ENCODE results near the gene DUSP8.
"Not testable (repeated sequence)": the region's sequence is repeated elsewhere in the genome, so short reads cannot be mapped to it uniquely, and the experiment has no call there.

DUSP8 gene

DNA sequence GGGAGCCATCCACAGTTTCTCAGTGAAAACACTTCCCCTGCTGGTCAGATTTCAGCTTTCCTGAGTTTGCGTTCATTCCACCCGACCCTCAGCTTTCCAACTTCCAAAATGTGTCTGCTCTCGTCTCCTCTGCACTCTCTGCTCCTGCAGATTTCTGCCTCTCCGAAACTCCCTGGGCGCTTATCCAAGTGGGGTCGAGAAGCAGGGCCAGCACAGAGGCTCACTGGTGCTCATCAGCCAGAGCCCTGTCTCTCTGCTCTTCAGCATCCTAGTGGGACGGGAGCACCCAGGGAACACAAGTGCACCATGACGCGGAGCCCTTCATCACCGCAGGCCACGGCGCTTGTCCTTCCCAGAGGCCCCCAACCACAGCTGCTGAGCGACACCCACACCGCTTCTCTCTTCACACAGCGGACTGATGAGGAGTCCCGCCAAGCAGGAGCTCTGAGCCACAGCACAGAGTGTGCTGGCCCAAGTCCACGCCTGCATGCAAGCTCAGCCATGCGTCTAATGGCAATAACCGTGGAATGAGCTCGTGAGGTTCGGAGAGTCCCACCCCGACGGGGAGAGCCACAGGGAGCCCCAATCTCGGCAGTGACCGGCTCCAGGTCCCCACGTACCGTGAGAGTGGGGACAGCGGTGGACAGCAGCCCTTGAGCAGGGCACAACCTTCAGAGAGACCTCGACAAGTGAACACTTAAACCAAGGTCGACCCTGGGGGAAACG is 57.6 kb downstream of the DUSP8 start:
- no peak for DNase-seq

DNA sequence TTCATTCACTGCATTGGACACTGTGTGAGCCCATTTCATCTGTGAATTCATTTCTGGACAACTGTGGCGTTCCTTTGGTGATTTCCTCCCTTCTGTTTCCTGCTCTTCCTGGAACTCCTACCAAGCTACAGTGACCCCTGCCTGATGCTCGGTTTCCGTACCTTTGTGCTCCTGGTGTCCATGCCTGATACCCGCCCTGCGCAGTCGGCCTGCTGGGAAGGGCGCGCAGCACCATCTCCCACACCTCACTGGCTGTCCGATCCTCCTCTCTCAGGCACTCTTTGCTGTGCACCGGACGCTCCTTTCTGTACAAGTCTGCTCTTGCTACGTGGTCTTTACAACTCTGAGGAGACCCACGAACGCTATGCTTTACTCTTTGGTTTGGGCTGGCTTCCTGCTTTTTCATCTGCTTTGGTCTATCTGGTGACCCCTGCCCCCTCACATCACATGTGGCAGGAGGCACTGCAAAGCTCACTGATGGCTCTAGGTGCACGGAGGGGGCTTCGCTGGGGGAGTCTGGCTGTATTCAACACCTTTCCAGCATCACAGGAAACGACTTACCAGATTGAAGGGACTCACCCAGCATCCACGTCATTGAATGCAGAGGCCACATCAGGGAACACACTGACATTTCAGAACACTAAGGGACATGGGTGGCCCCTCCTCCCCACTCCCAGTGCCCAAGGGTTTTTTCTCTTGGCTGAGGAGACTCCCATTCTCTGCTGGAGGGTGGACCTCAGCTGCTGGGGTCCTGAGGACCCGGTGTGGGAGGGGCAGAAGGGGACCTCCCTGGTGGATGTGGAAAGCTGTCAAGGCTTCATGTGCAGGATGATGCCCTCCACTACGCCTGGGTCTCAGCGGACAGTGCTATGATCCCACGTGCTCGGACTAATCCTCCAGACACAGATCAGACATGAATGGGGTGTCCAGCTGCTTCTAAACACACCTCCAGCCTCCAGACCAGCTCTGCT is 58.5 kb downstream of the DUSP8 start:
- DNase-seq, result no peak

DNA sequence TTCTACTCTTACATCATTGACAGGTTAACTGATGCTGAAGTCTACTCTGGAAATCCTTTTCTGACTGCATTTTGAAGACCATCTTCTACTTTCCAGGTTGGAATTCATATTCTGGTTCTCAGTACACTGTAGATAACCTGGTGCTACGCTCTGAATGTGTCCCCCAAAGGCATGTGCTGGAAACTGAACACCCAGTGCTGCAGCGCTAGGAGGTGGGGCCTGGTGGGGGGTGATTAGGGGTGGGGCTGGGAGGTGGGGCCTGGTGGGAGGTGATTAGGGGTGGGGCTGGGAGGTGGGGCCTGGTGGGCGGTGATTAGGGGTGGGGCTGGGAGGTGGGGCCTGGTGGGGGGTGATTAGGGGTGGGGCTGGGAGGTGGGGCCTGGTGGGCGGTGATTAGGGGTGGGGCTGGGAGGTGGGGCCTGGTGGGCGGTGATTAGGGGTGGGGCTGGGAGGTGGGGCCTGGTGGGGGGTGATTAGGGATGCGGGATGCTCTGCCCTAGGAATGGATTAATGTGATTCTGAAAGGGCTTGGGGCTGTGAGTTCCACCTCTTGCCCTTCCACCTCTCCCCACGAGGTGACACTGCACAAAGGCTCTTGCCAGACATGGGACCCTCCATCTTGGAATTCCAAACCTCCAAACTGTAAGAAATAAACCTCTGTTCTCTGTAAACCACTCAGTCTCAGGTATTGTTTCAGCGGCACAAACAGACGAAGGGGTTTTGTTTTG is 59.4 kb downstream of the DUSP8 start:
- DNase-seq, result not testable (repeated sequence)

DNA sequence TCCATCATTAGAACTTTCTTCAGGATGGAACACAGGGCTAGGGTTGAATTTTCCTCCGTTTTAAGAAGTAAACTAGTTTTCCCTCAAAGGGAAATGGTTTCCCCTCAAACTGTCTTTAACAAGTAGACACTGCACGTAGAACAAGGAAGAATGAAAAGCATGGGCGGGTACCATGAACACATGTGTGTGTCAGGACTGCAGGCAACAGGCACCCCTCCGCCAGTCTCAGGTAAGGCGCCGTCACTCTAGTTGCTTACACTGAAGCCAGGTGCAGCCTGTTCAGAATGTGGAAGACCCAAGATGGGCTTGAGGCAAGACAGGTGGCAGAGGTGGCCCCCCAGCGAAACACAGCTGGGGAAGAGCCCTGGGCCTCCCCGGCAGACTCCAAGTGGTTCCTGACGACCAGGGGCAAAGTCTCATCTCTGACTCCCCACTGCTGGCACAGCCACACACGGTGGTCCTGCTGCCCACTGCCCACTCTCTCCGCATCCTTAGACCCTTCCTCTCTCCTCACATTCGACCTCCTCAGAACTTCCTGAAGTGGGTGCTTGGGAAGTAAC is 60.1 kb downstream of the DUSP8 start:
- DNase-seq, result no peak

DNA sequence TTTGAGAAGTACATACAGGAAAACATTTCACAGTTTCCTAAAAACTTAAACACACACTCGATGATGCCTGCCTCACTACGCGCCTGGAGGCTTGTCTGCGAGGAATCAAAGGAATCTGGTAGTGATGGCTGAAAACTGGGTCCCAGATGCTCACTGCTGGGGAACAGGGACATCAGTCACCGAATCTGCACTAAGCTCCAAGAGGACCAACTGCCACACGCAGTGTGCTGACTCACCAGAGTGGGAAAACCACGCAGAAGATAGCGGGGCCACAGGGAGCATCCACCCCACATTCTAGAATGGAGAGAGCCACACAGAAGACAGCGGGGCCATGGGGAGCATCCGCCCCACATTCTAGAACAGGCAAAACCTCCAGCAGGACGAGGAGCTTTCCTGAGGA is 61.1 kb downstream of the DUSP8 start:
- no peak for DNase-seq

DNA sequence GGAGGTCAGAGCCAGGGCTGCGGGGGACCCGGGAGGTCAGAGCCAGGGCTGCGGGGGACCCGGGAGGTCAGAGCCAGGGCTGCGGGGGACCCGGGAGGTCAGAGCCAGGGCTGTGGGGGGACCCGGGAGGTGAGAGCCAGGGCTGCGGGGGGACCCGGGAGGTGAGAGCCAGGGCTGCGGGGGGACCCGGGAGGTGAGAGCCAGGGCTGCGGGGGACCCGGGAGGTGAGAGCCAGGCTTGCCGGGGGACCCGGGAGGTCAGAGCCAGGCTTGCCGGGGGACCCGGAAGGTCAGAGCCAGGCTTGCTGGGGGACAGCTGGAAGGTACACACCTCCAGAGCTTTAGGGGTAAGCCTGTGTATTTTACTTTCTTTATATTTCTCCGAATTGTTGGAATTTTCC is 61.7 kb downstream of the DUSP8 start:
- not testable (repeated sequence) for DNase-seq

DNA sequence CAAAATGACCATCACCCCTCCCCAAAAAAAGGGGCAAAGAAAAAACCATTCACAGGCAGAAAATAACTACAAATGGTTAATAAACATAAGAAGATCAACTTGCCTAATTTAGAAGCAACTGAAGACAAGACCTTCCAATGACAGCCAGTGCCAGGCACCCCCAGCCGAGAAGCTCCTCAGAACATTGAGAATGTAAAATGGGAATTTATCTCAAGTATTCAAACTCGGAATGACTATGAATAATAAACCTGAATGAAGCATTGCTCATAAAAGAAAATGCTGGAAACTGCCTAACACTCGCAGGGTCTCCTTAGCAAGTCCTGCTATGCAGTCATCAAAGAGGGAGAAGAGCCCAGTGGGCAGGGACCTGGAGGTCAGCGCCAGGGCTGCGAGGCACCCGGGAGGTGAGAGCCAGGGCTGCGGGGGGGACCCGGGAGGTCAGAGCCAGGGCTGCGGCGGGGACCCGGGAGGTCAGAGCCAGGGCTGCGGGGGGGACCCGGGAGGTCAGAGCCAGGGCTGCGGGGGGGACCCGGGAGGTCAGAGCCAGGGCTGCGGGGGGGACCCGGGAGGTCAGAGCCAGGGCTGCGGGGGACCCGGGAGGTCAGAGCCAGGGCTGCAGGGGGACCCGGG is 62.3 kb downstream of the DUSP8 start:
- no peak for DNase-seq

DNA sequence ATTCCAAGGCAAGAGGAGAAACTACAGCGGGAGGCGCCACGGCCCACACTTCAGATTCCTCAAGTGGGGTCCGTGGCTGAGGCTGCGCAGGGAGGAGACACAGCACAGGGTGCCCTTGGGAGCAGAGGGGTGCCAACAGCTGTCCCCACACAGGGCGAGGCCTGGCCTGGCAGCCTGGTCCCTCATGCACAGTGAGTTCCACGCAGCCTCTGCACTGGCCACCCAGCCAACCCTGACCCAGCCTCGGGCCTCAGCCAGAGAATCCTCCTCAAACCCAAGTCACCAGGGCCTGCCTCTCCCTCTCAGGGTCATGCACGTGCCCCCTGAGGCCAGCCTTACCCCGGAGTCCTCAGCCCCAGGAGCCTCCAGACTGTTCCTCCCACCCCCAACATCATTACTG is 63.1 kb downstream of the DUSP8 start:
- no peak for DNase-seq

DNA sequence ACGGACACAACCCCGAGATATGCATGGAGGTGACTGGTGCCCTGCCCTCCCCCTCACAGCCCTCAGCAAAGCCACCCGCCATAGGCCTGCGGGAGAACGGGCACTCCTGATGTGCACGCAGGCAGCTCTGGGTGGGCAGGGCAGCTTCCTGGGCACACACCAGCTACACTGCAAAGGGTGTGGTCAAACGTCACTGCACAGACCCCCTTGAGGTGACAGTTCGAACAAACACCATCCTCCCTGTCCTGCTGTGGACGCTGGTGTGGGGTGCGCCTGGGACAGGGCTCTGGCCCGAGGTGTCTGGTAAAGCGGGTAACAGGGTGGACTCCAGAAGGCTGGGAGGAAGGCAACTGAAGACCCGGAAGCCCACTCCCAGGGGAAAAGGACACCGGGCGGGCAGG is 63.6 kb downstream of the DUSP8 start:
- no peak for DNase-seq

DNA sequence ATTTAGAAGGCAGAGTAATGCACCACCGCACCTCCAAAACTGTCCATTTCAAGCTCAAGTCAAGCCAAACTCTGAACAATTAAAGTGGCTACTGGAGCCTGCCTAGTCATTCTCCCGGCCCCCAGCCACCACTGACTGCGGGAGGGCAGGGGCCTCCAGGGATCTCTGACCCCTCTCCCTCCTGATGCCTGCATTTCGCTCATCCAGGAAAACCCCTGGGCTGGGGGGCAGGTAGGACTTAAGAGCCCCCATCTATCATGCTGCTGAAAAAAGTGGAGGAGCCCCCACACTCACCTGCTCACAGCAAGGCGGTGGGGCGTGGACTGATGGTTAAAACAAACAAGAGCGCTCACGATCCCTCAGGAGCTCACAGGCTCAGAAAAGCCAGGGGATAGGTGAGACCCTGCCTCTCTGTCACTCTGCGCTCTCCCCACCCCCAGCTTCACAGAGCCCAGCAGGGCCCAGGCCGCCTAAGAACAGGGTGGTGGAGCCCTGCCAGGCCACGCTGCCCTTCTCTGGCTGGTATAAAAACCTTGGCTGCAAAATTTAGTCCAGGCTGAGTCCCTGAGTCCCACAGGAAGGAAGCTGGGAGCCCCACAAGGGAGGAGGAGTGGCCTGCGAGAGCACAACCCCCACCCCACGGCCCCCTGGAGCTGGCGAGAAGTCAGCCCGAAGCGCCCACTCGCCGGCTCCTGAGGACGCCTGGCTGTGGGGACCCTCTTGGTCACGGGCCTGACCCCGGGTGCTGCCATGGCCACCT is 64.5 kb downstream of the DUSP8 start:
- no peak for DNase-seq

DNA sequence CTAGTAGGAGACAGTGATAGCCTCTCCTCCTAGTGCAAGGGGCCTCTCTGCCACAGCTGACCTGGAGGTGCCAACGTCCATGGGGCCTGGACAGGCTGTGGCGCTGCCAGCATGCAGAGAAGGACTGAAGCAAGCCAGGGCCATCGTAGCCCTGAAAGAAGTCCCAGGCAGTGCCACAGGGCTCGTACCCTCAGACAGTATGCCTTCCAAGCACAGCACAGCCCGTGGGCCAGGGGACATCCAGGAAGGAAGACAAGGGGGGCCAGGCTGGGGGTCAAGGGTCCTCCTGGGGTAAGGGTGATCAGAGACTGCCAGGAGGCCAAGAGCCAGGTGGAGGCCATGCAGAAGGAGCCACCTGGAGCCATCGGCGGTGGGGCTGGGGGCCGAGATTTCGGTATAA is 65.1 kb downstream of the DUSP8 start:
- no peak for DNase-seq

DNA sequence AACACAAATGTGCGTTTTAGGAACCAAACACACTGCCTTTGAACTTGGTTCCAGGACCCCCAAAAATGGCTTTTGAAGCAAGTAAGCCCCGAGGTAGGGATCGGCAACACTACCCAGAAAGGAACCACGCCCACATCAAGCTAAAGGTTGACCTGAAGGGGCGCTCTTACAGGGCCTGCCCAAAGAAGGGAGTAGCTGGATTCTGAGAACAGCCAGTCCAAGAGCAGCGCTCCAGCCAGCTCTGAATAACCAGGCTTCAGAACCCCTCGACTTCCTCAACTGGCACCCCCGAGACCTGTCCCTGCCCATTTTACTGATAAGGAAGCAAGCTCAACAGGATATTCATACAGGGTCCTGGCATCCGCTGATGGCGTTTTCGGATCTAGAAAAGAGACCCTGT is 66.6 kb downstream of the DUSP8 start:
- DNase-seq, result no peak

DNA sequence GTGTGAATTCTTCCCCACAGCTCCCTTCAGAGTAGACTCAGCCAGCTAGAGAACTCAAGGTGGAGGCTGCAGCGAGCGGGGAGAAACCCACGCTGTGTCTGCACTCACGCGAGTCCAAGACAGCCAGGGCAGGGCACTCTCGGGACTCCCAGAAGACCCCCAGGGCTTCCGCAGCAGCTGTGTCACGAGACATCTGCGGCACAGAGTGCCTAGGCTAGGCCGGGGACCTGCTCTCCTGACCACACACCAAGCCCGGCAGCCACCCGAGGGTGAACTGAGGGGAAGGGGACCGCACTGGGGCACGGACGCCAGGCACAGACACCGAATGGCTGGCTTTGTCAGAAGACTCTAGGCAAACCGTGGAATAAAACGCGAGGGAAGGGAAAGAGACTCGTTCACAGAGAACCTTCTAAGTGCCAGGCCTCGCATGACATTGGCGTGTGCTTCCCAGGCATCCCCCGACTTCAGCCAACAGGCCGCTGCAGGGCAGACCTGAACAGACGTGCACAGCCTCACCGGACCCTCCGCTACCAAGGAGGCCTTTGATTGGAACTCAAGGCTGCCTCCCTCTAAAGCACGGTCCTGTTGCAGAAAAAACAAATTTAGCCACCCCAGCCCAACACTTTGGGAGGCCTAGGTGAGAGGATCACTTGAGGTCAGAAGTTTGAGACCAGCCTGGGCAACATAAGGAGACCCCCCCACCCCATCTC is 67.3 kb downstream of the DUSP8 start:
- DNase-seq, result no peak

DNA sequence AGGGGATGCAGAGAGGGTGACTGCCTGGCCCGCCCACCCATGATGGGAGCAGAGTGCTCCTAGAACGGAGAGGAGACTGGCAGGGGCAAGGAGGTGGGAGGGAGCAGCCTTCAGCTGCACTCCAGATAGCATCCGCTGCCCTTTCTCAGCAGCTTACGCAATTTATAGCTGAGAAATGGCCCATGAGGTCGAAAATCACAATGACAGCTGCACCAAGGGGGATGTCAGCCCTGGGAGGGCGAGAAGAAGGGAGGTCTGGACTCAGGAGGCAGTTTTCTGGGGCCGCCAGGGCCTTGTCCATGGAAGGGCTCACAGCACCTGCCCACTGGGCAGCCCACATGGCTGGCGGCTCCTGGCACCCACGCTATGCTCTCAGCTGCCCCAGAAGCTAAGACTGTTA is 67.9 kb downstream of the DUSP8 start:
- no peak for DNase-seq
